Measurements from ENCODE around the gene VANGL1.

Gene VANGL1

GRCh38 chr1:115643225-115643624 is 1.5 kb downstream of the VANGL1 start:
- in situ Hi-C loops (cut with MboI; ENCODE audit: low sequenced_read_pairs) = no loop called here

DNA sequence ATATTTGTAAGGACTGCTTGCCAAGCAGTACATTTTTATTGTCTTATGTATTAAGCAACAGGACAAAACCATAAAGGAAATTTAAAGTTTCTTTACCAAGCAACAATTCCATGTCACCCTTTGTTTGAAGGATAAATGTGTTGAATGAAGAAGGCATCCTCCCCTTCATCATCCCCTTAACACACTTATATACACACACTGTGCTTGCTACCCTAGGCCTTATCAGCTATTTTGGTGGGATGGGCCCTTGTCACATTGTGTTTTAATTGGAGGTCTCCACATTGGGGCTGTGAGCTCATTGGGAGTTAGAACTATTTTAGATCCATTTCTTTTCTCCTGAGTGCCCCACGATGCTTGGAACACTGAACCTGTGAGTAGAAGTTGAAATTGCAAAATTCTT is 1.9 kb downstream of the VANGL1 start:
- in situ Hi-C loops (cut with MboI; ENCODE audit: low sequenced_read_pairs) = no loop called here

DNA sequence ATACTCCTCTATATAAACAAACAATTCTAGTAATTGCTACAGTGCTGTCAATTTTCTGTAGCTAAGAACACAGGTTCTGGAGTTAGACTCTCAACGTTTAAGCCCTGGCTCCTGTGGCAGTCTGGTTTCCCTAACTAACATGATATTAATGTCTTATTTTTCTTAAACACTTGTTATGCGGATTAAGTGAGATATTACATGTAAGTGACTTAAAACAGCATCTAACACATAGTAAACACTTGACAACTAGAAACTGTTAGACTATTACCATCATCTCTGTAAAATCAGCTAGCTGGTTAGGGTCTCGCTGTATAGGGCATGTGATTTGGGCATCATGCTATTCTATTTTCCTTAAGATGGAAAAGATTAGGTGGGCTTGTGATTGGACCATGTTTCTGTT is 2.3 kb downstream of the VANGL1 start:
- in situ Hi-C loops (cut with MboI; ENCODE audit: low sequenced_read_pairs) = no loop called here

DNA sequence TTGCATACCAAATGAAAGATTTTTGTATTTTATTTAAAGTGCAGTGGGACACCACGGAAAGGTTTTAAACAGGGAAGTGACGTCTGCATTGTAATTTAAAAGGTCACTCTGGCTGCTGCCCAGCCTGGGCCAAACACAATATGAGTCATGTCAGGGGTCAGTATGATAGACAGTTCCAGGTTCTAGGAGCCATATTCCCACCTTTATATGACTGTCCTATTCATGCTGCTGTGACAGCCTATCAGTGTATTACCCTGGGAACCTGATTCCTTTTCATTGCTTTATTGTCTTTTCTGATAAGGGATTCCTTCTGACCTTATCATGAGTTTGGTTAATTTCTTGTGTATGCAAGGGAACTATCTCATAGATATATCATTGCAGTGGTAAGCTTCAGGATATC is 5.3 kb downstream of the VANGL1 start:
- in situ Hi-C loops (cut with MboI; ENCODE audit: low sequenced_read_pairs) = no loop called here

DNA sequence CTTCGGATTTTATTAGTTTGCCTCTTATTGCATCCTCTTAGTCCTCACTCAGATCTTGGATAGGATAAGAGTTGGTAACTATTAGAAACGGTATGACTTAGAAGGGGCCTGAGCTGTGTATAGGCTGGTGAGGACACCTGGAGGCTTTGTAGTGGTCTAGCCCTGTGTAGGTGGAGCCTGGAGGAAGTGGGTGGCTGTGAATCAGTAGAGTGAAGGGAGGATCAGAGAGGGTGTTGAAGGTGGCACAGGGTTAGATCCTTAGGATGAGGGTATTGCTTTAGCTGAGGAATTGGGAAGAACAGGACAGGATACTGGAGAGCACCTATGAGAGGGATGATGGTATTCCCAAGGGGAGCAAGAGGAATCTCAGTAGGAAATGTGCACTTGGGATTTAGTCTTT is 5.7 kb downstream of the VANGL1 start:
- in situ Hi-C loops (cut with MboI; ENCODE audit: low sequenced_read_pairs) = no loop called here

GRCh38 chr1:115647919-115648650 is 6.3 kb downstream of the VANGL1 start:
- in situ Hi-C loops (cut with MboI; ENCODE audit: low sequenced_read_pairs) = no loop called here

DNA sequence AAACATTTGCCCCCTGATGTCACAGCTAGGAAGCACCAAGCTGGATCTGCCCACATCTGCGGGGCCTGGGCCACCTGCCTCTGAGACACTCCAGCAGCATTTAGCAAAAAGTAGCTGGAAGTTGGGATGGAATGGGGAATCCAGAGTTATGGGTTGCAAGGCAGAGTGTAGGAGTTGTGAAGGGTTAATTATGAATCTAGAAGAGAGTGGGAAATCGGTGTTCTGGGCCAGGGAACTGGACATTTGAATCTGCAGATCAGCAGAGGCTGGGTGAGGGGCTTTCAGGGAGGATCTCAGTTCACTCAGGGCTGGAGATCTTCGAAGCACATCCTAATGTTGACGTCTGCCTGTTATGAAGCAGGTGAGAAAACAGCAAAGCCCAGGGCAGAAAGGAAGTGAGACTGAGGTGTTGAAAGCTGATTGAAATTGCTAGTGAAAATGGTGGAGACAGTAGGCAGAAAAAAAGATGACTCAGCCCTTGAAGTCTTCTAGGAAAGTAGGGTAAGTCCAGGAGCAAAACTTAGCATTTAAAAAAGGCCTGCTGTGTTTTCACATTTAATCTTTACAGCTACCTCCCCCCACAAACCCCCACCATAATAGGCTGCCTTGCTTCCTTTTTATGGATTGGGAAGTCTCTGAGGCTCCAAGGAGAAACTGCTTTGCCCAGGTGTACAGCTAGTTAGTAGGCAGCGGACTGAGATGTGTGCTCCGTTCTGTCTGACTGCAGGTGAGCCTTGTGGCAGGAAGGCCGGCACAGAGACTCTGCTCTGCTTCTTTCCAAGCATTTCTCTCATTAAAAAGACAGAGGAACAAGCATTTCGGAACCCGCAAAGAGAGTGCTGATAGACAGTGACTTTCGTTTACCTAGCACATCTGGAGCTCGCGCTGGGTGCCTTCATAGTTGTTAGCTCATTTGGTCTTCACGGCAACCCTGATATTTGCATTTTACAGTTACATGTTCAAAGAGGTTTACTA is 7.2 kb downstream of the VANGL1 start:
- in situ Hi-C loops (cut with MboI; ENCODE audit: low sequenced_read_pairs) = no loop called here

DNA sequence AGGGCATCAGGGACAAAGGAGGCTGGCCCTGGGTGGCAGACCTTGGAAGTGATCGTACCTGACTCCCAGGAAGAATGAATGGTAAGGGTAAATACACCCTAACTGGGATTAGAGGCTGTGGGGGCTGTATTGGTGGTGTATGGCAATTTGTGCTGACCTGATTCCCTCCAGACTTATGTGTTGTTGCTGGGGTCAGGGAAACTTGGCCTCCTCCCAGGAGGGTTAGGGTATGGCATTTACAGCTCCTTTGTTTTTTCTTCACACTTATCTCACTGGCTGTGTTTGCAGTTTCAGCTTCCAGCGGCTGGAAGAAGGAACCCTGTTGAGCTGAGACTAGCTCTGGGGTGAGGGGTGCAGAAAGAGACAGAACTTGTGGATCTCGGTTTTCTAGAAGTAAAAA is 8.2 kb downstream of the VANGL1 start:
- in situ Hi-C loops (cut with MboI; ENCODE audit: low sequenced_read_pairs) = no loop called here

GRCh38 chr1:115650961-115651360 is 9.2 kb downstream of the VANGL1 start:
- in situ Hi-C loops (cut with MboI; ENCODE audit: low sequenced_read_pairs) = no loop called here

DNA sequence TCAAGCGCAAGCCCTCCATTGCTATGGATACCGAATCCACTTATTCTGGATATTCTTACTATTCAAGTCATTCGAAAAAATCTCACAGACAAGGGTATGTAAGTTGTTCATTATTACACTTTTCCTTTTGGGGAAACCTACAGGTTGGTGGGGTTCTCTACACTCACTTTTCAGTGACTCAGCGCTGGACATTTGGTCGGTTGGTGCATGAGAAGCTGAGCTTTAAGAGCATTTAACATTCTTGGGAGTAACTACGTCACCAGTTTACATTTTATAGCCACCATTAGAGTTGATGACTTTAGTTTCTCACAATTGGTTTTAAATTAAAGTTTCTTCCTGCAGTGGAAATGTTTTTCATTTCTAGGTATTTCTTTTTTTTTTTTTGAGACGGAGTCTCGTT is 9.6 kb downstream of the VANGL1 start:
- in situ Hi-C loops (cut with MboI; ENCODE audit: low sequenced_read_pairs) = no loop called here

GRCh38 chr1:115652236-115652788 is 10.5 kb downstream of the VANGL1 start:
- in situ Hi-C loops (cut with MboI; ENCODE audit: low sequenced_read_pairs) = no loop called here

DNA sequence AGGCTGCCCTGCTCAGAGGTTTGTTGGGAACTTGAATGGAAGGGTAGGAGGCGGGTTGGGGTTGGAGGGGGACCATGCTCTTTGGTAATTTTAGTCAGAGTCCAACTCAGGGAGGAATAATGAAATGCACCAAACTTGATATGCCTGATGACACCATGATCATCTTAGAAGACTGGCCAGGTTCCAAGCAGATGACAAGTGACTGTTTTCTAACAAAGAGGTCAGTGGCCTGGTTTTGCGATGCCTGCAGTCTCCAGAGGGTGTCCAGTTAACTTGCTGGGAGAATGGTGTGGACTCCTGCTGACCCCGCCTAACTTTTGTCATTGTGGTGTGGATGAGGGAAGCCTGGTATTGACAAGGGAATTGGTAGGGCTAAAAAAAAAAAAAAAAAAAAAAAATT is 12.4 kb downstream of the VANGL1 start:
- in situ Hi-C loops (cut with MboI; ENCODE audit: low sequenced_read_pairs) = no loop called here

- in situ Hi-C loops (cut with MboI; ENCODE audit: low sequenced_read_pairs) = no loop called here
These were observed 13.0 kb downstream of the VANGL1 start for GRCh38 chr1:115654663-115655305.

DNA sequence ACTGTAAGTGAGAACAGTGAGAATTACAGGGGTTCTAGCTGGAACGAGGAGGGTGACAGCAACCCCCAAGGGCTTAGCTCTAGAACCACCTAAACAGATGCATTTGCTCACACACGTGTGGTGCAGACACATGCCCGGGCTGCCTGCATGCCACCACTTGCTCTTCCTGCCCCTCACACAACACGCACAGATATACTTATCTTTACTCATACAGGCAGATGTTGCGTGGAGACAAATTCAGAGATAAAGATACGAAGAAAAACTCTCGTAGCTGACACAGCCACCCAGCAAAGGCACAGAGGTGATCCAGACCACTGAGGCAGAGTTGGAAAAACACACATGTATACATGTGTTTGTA is 13.5 kb downstream of the VANGL1 start:
- in situ Hi-C loops (cut with MboI; ENCODE audit: low sequenced_read_pairs) = no loop called here

- in situ Hi-C loops (cut with MboI; ENCODE audit: low sequenced_read_pairs) = no loop called here
These were observed 14.1 kb downstream of the VANGL1 start for GRCh38 chr1:115655916-115656315.

DNA sequence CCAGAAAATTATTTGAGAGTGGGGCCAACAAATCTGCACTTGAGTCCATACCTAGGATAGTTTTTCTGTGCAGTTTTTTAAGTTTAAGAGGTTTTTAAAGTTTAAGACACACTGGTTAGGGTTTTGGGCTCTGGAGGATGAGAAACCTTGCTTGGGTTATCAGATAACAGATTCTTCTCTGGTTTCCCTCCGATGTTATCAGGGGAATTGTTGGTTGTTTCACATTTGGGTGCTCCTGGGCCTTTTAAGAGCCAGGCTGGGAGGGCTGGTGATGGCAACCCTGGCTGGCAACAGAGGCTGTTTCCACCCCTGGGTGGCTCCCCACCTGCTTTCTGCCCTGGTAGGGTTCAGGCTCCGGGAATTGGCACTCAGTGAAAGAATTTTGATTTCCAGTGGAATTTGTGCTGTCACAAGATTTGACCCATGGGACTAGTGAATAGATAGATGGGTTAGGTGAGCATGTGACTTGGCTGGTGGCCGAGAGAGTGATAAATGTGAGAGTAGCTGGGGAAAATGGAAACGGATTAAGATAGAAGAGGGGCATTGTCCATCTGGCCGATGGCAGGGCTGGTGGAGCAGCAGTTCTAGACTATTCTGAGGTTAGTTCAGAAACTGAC is 14.8 kb downstream of the VANGL1 start:
- in situ Hi-C loops (cut with MboI; ENCODE audit: low sequenced_read_pairs) = no loop called here

DNA sequence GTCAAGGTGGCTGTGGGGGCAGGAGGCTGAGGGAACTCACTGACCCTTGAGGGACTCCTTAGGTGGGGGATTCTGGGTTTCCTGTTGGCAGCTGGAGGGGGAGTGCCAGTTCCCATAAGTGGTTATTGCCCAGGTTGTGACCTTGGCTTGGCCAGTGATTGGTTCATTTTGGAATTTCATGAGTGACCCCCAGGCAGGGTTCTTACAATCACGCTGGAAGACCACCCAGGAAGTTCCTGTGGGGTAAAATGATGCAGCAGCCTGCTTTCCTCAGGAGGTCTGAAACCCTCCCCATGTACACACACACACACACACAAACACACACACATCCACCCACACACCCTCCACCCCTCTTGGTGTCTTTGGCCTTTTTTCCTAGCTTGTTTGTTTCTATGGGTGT is 16.9 kb downstream of the VANGL1 start:
- in situ Hi-C loops (cut with MboI; ENCODE audit: low sequenced_read_pairs) = no loop called here

DNA sequence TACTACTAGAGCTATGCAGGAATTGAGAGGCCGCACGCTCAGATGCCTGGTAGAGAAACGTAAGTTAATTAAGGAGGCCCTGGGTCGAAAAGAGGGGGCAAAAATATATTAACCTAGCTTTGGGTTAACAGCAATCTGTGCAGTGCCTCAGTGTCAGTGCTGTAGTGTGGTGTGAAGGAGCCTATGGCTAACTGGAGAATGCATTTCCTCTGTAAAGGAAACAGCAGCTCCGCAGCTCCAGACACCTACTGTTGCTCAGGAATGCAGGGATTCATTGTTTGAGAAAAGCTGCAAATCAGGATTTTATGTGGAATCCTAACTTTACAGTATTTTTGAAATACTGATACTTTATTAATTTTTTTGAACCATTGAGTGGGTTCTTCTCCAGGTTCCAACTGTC is 18.4 kb downstream of the VANGL1 start:
- in situ Hi-C loops (cut with MboI; ENCODE audit: low sequenced_read_pairs) = no loop called here

DNA sequence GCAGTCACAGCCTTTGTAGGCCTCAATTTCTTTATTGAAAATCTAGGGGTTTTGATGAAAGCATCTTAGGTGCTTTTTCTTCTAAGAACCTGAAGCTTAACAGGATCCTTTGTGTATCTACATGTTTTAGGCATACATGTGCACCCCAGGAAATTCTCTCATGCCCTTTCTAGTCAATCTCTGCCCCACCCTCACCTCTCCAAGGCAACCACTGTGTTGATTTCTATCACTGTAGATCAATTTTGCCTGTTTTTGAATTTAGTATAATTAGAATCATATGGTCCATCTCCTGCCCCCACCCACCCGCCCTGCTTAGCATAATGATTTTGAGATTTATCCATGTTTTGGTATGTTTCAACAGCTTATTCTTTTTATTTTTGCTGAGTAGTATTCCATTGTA is 19.4 kb downstream of the VANGL1 start:
- in situ Hi-C loops (cut with MboI; ENCODE audit: low sequenced_read_pairs) = no loop called here

DNA sequence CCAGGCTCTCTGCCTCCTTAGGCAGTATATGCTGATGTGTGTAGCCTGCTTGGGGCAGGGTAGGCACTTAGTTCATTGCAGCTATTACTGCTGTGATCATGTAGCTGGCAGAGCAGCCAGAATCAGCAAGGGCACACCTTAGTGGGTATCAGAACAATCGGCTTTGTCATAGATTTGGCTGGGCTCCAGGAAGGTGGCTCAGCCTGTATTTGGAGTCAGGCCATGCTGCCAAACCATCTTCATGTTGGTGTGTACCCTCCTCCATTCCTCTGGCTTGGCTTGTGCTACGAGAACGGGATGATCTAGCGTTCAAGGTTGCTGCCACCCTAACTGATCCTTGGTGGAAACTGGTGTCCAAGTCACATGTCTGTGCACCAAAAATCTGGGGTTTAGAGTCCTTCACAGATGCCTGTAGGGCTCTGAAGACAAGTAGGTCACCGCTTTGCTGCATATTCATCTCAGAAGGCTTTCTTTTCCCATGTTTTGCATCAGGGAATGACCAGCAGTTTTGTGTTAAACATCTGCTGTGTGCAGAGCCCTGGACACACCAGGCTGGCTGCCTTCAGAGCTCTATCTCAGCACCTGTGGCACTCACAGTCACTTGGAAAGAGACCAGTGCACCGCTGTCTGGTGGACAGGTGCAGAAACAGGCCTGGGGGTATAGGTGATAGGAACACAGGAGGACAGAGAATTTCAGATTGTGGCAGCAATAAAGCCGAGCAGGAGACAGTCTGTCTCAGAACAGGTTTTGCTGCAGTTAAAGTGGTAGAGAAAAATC is 23.7 kb downstream of the VANGL1 start:
- in situ Hi-C loops (cut with MboI; ENCODE audit: low sequenced_read_pairs) = no loop called here

All from HL-60/S4 treated with retinoic acid at 250 ng/mL for 4 days and 3 days (cell line).